ENCODE results near the gene VWA8.
"Not testable (repeated sequence)": the region's sequence is repeated elsewhere in the genome, so short reads cannot be mapped to it uniquely, and the experiment has no call there.

Gene VWA8

GRCh38 chr13:41577436-41577835 lies 383.5 kb downstream of the VWA8 start:
- DNase-seq = no peak

- DNase-seq = not testable (repeated sequence)
These were observed 387.3 kb downstream of the VWA8 start for GRCh38 chr13:41573640-41574039.

GRCh38 chr13:41571817-41572340 lies 389.0 kb downstream of the VWA8 start:
- not testable (repeated sequence) for DNase-seq

- DNase-seq = peak; percentile 40
These were observed 391.9 kb downstream of the VWA8 start for GRCh38 chr13:41568972-41569351.

- peak; percentile 27 for DNase-seq
These were observed 392.6 kb downstream of the VWA8 start for GRCh38 chr13:41568143-41568971.

GRCh38 chr13:41567363-41567762 lies 393.5 kb downstream of the VWA8 start:
- DNase-seq = no peak

DNA sequence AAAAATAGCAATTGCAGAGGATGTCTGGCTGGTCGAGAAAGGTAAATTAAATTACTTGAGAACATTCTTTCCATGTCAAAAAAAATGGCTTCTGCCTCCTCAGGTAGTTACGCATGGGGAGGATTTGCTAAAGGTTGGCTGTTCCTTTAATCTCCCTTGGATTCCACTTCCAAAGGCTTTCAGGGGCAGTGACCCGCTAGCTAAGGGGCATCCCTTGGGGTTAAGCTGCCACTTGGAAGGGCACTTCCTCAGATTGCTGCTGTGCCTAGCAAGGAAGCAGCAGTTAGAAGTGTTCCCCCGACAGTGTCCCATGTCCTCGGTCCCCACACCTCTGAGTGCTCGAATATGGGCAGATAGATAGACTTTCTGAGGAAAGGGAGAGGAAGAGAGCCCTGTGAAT lies 395.1 kb downstream of the VWA8 start:
- no peak for DNase-seq

GRCh38 chr13:41565216-41565615 lies 395.7 kb downstream of the VWA8 start:
- DNase-seq = peak; percentile 97

DNA sequence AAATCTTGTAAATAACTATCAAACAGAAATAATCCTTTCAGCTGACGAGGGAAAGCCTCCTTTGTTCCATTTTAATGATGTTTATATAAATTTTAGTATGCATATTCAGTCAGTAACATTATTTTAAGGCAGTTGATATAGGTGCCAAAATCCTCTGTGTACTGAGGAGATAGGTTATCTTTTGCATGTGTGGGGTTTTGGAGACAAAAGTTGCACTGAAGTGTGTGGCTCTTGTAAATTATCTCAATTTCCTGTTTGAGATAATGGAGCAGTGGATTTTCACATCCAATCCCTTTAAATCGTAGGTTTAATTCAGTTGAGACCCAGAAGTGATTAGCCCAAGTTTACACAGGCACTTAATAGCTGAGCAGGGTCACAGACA lies 396.9 kb downstream of the VWA8 start:
- DNase-seq = peak; percentile 35

GRCh38 chr13:41563341-41563983 lies 397.4 kb downstream of the VWA8 start:
- DNase-seq = no peak

GRCh38 chr13:41562541-41563178 lies 398.2 kb downstream of the VWA8 start:
- no peak for DNase-seq

GRCh38 chr13:41562083-41562482 lies 398.8 kb downstream of the VWA8 start:
- peak; percentile 67 for DNase-seq

DNA sequence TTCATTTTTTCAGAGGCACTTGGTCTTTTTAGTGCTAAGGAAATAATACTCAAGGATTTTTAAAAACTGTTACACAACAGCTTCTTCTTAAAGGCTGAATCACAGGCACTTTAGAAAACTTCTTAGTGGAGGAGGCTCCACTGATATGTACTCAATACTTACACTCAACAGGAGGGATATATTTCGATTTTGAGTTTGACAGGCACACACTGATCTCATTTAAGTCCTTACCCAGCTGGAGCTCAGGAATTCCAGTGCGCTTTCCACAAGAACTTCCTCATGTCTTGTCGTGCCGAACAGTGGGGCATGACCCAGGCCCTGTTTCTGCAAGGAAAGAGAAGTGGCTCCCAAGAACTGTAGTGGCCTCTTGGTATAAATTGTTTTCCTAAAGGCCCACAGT lies 399.7 kb downstream of the VWA8 start:
- no peak for DNase-seq

GRCh38 chr13:41558781-41559560 lies 401.9 kb downstream of the VWA8 start:
- DNase-seq = no peak

DNA sequence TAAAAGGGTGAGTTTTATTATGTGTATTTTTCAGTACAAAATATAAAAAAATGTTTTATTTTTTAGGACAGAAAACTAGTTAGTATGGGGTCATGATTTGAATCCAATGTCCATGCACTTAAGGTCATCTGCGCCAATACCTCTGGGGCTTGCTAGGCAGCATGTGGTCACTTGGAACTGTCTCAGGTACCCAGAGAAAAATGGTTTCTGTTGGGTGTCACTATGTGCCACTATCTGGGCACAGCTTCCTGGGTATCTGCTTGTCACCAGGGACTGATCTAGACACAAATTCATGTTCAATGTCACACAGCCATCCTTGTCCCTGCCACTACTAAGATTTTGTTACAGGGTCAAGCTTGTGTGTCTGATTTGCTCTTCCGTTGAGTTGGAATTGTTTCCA lies 403.2 kb downstream of the VWA8 start:
- DNase-seq = no peak

- DNase-seq = no peak
These were observed 406.1 kb downstream of the VWA8 start for GRCh38 chr13:41554626-41555386.

- no peak for DNase-seq
These were observed 406.7 kb downstream of the VWA8 start for GRCh38 chr13:41554180-41554579.

DNA sequence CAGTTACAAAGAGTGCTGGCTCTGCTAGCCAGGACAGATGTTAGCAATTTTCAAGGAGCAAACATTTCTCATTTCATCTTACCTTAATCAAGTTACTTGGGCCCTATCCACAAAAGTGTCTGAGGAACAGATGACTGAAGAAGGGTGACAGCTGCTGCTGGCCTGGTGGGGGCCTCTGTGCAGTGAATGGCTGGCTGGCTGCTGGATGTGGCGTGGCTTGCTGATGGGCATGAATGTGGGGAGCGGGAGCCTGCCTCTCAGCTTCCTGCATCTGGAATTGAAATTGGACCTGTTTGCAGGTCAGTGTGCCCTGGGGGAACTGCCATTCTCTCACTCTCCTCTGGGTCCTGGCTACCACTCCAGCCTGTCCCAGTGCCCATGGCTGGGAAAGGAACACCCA lies 408.9 kb downstream of the VWA8 start:
- DNase-seq = no peak

DNA sequence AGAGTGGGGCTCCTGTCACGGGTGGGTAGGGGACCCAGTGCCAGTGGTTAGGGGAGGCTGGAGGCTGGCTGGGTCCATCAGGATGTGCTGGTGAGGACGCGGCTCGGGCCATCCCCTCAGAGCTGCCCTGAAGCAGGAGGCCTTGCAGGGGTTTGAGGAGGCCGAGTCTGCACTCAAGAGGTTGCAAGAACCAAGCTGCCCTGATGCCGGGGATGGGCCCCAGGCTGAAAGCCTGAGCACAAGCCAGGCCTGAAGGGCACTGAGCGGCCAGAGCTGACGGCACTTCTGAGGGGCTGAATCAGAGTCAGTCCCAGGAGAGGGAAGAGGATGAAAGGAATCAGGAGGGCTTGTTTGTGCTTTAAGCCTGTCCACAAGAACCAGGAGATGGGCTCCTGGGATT lies 410.6 kb downstream of the VWA8 start:
- no peak for DNase-seq

GRCh38 chr13:41549491-41549890 lies 411.4 kb downstream of the VWA8 start:
- no peak for DNase-seq

- no peak for DNase-seq
These were observed 412.0 kb downstream of the VWA8 start for GRCh38 chr13:41548910-41549309.

GRCh38 chr13:41548031-41548430 lies 412.9 kb downstream of the VWA8 start:
- no peak for DNase-seq

All from NCI-H226 (cell line).